Natural killer cell (primary cell): ENCODE measurements around the gene ELAVL3. TPM values are rescaled to one million over a fixed set of nuclear protein-coding genes. Genes with fewer than 3 reads are reported as not detected.

ENCODE experiments used
- ATAC-seq, 3 donors: fragments of 150-1000 bp in 2 of 3; fragments of 200-7000 bp in 1 of 3; cut with Tn5 transposase; 1 replicate in 1 of 3; 2 replicates in 2 of 3; pipeline ENCODE4 v1.10.0; 2021; ENCODE audit warnings: mild to moderate bottlenecking in 2 of 3, moderate library complexity in 2 of 3
- DNase-seq, 2 donors: peaks; one replicate each; pipeline versions ENCODE4 v3.0.0 to v3.0.0-alpha.2; 2013 to 2021; ENCODE audit warnings: mixed read lengths in 1 of 2
- H3K27ac ChIP-seq: one replicate; pipeline ENCODE4 v1.5.1; 2013; ENCODE audit warnings: mild to moderate bottlenecking, low read length
- H3K27me3 ChIP-seq: one replicate; pipeline ENCODE4 v1.6.1; 2013; ENCODE audit warnings: low read length; ENCODE audit not compliant: control insufficient read depth, insufficient read depth
- H3K36me3 ChIP-seq: one replicate; pipeline ENCODE4 v1.6.1; 2013; ENCODE audit warnings: low read length; ENCODE audit not compliant: control insufficient read depth, insufficient read depth
- H3K4me1 ChIP-seq: one replicate; pipeline ENCODE4 v1.6.1; 2013; ENCODE audit warnings: low read length; ENCODE audit not compliant: control insufficient read depth, insufficient read depth
- H3K4me3 ChIP-seq: one replicate; pipeline ENCODE4 v1.5.1; 2013; ENCODE audit warnings: low read length
- H3K9me3 ChIP-seq: one replicate; pipeline ENCODE4 v1.6.1; 2013; ENCODE audit warnings: low read length; ENCODE audit not compliant: control insufficient read depth, insufficient read depth
- H3K27ac Mint-ChIP-seq, 2 donors: one replicate each; pipeline ENCODE4 v1.8.0; 2022; ENCODE audit warnings: mild to moderate bottlenecking in 2 of 2, mixed read lengths in 2 of 2, moderate library complexity in 1 of 2
- H3K27me3 Mint-ChIP-seq, 2 donors: one replicate each; pipeline ENCODE4 v1.8.0; 2022; ENCODE audit warnings: low read depth in 2 of 2, mixed read lengths in 2 of 2
- H3K36me3 Mint-ChIP-seq: one replicate; pipeline ENCODE4 v1.8.0; 2022; ENCODE audit warnings: mixed read lengths
- H3K4me1 Mint-ChIP-seq, 2 donors: one replicate each; pipeline ENCODE4 v1.8.0; 2022; ENCODE audit warnings: mixed read lengths in 2 of 2
- H3K4me3 Mint-ChIP-seq: one replicate; pipeline ENCODE4 v1.8.0; 2022; ENCODE audit warnings: mild to moderate bottlenecking, moderate library complexity, mixed read lengths
- H3K9me3 Mint-ChIP-seq, 2 donors: one replicate each; pipeline ENCODE4 v1.8.0; 2022; ENCODE audit warnings: mixed read lengths in 2 of 2
- WGBS: methylation state at CpG from one replicate; pipeline ENCODE4 v1.1.7; 2013; ENCODE audit warnings: missing lambda C conversion rate; ENCODE audit not compliant: insufficient coverage; 5-methylcytosine and 5-hydroxymethylcytosine counted together
- intact Hi-C: fragments of 100-400 bp; cut with micrococcal nuclease; formaldehyde crosslinking; loops from one replicate; pipeline ENCODE4 v1.14.2; 2022
- total RNA-seq, 4 donors: library from RNA; stranded (reverse); fragments of 120-200 nt in 1 of 4; gene quantifications; one replicate each; pipeline versions ENCODE4 v1.2.3 to v1.2.4, GENCODE V29; 2013 to 2022
- TF ChIP-seq, protein P1 (sequence below): fragments of 200-600 bp; IDR thresholded peaks from one replicate; pipeline ENCODE4 v1.8.0; 2022; ENCODE audit warnings: antibody characterized with exemption

The ELAVL3 gene
- total RNA-seq, 3 donors from 2014 or later (not counting 1 experiment from before 2014, with no cell fraction given), result not detected

DNA sequence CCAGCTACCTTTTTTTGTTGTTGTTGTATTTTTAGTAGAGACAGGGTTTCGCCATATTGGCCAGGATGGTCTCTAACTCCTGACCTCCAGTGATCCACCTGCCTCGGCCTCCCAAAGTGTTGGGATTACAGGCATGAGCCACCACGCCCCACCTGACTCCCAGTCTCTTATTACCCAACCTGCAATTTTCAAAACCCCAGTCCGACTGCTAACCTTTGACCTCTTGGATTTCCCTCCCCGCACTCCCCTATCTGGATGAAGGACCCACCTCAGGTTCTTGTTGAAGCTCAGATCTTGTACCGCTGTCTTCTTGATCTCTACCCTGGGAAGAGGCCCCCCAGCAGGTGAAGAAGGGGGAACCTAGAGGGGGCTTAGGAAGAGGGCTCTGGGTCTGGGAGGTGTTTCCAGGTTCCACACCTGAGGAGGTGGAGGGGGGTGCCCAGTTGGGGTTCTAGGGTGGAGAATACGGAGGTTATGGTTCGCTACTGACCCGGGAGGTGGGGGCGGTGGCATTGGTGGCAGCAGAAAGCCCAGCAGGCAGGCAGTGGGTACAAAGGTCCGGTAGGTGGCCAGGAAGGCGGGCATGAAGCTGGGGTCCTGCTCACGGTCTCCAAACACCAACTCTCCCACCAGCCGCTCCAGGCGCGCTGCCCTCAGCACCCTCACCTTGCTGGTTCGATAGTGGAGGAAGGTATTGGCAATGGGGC is 64.3 kb downstream of the ELAVL3 start:
- peaks cover 6 to 34% of the 10 kb centered on the region in 2 donors for H3K27me3 Mint-ChIP-seq
- intact Hi-C loops, result no loop called here
- H3K4me1 Mint-ChIP-seq, result peaks cover 11 to 20% of the 10 kb centered on the region in 2 donors
- Histone ChIP-seq H3K4me1 (peaks cover 24% of the 10 kb centered on the region), H3K27ac (no peak overlapping the region), H3K36me3 (no peaks in the 10 kb centered on the region), H3K4me3 (no peak overlapping the region), H3K27me3 (peaks cover 28% of the 10 kb centered on the region), H3K9me3 (no peaks in the 10 kb centered on the region)
- no peak overlapping the region for H3K27ac Mint-ChIP-seq
- WGBS, result 94% methylated on average over 13 of the region's 17 CpGs
- H3K4me3 Mint-ChIP-seq, result no peak overlapping the region
- no peaks in the 10 kb centered on the region for H3K9me3 Mint-ChIP-seq
- H3K36me3 Mint-ChIP-seq, result no peaks in the 10 kb centered on the region
- TF ChIP-seq, protein P1, sequence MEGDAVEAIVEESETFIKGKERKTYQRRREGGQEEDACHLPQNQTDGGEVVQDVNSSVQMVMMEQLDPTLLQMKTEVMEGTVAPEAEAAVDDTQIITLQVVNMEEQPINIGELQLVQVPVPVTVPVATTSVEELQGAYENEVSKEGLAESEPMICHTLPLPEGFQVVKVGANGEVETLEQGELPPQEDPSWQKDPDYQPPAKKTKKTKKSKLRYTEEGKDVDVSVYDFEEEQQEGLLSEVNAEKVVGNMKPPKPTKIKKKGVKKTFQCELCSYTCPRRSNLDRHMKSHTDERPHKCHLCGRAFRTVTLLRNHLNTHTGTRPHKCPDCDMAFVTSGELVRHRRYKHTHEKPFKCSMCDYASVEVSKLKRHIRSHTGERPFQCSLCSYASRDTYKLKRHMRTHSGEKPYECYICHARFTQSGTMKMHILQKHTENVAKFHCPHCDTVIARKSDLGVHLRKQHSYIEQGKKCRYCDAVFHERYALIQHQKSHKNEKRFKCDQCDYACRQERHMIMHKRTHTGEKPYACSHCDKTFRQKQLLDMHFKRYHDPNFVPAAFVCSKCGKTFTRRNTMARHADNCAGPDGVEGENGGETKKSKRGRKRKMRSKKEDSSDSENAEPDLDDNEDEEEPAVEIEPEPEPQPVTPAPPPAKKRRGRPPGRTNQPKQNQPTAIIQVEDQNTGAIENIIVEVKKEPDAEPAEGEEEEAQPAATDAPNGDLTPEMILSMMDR, result no peak
- no peak for ATAC-seq
- no peak for DNase-seq

- H3K4me3 Mint-ChIP-seq, result no peak overlapping the region
- H3K36me3 Mint-ChIP-seq, result no peaks in the 10 kb centered on the region
- H3K4me1 Mint-ChIP-seq, result peaks cover 0 to 7% of the 10 kb centered on the region in 2 donors
- H3K27me3 Mint-ChIP-seq, result peaks cover 0 to 23% of the 10 kb centered on the region in 2 donors
- H3K27me3 ChIP-seq, result peaks cover 10% of the 10 kb centered on the region
- no peak overlapping the region for H3K4me3 ChIP-seq
- H3K27ac Mint-ChIP-seq, result no peak overlapping the region
- TF ChIP-seq, protein P1, result no peak
- 94% methylated on average over 2 of the region's 2 CpGs for WGBS
- H3K27ac ChIP-seq, result no peak overlapping the region
- no peaks in the 10 kb centered on the region for H3K36me3 ChIP-seq
- no peaks in the 10 kb centered on the region for H3K9me3 Mint-ChIP-seq
- ATAC-seq (no peak), DNase-seq (no peak)
- H3K9me3 ChIP-seq, result no peaks in the 10 kb centered on the region
- intact Hi-C loops, result no loop called here
- H3K4me1 ChIP-seq, result peaks cover 9% of the 10 kb centered on the region
These were observed 66.3 kb downstream of the ELAVL3 start for GRCh38 chr19:11414544-11414943.

DNA sequence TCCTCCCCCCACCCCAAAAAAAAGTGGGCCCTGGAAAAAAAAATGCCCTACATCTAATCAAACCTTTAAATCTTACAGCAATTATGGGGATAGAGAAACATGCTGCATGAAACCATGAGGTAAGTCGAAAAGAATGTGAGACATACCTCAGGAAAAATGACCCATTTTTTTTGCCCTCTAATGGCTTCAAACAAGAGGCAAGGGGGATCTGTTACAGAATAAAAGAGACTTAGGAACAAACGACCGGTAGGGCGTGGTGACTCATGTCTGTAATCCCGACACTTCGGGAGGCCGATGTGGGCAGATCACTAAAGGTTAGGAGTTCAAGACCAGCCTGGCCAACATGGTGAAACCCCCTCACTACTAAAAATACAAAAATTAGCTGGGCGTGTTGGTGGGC is 70.2 kb downstream of the ELAVL3 start:
- no peak for ATAC-seq

More for the DNA sequence above, 70.2 kb downstream of the ELAVL3 start:
- intact Hi-C loops, result no loop called here
- peaks cover 2% of the 10 kb centered on the region for H3K27me3 ChIP-seq
- Mint-ChIP-seq H3K4me1 (no peaks in the 10 kb centered on the region), H3K4me3 (no peak overlapping the region), H3K36me3 (no peaks in the 10 kb centered on the region), H3K9me3 (no peaks in the 10 kb centered on the region), H3K27me3 (peaks cover 0 to 4% of the 10 kb centered on the region in 2 donors), H3K27ac (no peak overlapping the region)
- no peaks in the 10 kb centered on the region for H3K9me3 ChIP-seq
- no peak for DNase-seq
- H3K4me3 ChIP-seq, result no peak overlapping the region
- H3K4me1 ChIP-seq, result peaks cover 4% of the 10 kb centered on the region
- TF ChIP-seq, protein P1, result no peak
- H3K27ac ChIP-seq, result no peak overlapping the region
- WGBS, result 87% methylated on average over 8 of the region's 8 CpGs
- no peaks in the 10 kb centered on the region for H3K36me3 ChIP-seq
